ENCODE measurements around the gene GPX4. TPM values are rescaled to one million over a fixed set of nuclear protein-coding genes. Genes with fewer than 3 reads are reported as not detected.

Gene GPX4
- total and polyA plus RNA-seq, 10 of the 15 experiments (the other 5 are each of a cell fraction or from before 2014, with no cell fraction given), result 33.3 to 749 (median 297) TPM

DNA sequence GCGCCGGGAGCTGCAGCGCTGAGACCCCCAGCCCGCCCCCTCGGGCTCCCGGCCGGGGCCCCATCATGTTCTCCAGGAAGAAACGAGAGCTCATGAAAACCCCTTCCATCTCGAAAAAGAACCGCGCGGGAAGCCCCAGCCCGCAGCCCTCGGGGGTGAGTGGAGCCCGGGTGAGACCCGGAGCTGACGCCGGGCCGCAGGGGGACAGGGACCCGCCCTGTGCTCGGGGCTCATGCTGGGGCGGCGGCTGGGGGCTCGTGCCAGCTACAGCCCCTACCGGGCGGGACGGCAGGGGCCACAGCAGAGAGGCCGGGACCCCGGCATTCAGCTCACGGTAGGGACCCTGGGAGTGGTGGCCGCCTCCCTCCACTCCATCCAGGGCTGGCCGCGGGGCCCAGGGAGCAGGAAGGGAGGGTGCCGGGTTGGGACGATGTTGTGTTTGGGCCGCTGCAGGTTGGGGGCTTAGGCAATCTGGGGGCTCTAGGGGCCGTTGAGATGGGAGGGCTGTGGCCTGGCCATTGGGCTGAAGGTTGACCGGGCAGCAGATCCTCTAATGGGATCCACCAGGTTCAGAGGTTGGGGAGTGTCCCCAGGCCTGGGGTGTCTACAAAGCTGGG lies 36.3 kb upstream of the GPX4 start (continued):
- TF ChIP-seq SREBF2 (IDR thresholded peaks at IDR 0.05; ENCODE audit: low read length) (no peak), NFXL1 (IDR thresholded peaks at IDR 0.05; ENCODE audit: borderline replicate concordance) (no peak), MYB (IDR thresholded peaks at IDR 0.05; ENCODE audit: borderline replicate concordance, low read depth, low read length) (no peak), PBX3 (IDR thresholded peaks at IDR 0.05; ENCODE audit: insufficient replicate concordance, low read depth, low read length) (no peak), EP300 (IDR thresholded peaks at IDR 0.05; ENCODE audit: borderline replicate concordance in 1 of 2, control insufficient read depth in 1 of 2, low read depth in 2 of 2, low read length in 2 of 2) (no peak), RAD51 (IDR thresholded peaks at IDR 0.05) (no peak), HCFC1 (IDR thresholded peaks at IDR 0.05; ENCODE audit: low read length) (no peak), NR2C2 (IDR thresholded peaks at IDR 0.05; ENCODE audit: borderline replicate concordance, control insufficient read depth, insufficient read length, low read depth) (no peak), YY1 (IDR thresholded peaks at IDR 0.05; ENCODE audit: low read depth, low read length) (0 out of 2 replicates have a peak, but pooled peaks have one; percentile 33), CREM (IDR thresholded peaks at IDR 0.05; ENCODE audit: low read depth) (0 out of 2 replicates have a peak, but pooled peaks have one; percentile 4), MEF2B (IDR thresholded peaks at IDR 0.05; ENCODE audit: partially characterized antibody, poor library complexity, severe bottlenecking) (no peak), SUZ12 (IDR thresholded peaks at IDR 0.05; ENCODE audit: unreplicated experiment) (no peak), GATAD2B (conservative IDR thresholded peaks at IDR 0.05; ENCODE audit: low read depth) (no peak; the same call in 1 of the 2 replicates), CHD4 (IDR thresholded peaks at IDR 0.05) (no peak), EGR1 (IDR thresholded peaks at IDR 0.05; ENCODE audit: borderline replicate concordance in 1 of 2, low read depth in 2 of 2, low read length in 2 of 2) (no peak)
- TF ChIP-seq, protein P1, sequence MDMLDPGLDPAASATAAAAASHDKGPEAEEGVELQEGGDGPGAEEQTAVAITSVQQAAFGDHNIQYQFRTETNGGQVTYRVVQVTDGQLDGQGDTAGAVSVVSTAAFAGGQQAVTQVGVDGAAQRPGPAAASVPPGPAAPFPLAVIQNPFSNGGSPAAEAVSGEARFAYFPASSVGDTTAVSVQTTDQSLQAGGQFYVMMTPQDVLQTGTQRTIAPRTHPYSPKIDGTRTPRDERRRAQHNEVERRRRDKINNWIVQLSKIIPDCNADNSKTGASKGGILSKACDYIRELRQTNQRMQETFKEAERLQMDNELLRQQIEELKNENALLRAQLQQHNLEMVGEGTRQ (IDR thresholded peaks at IDR 0.05; ENCODE audit: borderline replicate concordance, low read depth, low read length), result no peak
- TF ChIP-seq, protein P2, sequence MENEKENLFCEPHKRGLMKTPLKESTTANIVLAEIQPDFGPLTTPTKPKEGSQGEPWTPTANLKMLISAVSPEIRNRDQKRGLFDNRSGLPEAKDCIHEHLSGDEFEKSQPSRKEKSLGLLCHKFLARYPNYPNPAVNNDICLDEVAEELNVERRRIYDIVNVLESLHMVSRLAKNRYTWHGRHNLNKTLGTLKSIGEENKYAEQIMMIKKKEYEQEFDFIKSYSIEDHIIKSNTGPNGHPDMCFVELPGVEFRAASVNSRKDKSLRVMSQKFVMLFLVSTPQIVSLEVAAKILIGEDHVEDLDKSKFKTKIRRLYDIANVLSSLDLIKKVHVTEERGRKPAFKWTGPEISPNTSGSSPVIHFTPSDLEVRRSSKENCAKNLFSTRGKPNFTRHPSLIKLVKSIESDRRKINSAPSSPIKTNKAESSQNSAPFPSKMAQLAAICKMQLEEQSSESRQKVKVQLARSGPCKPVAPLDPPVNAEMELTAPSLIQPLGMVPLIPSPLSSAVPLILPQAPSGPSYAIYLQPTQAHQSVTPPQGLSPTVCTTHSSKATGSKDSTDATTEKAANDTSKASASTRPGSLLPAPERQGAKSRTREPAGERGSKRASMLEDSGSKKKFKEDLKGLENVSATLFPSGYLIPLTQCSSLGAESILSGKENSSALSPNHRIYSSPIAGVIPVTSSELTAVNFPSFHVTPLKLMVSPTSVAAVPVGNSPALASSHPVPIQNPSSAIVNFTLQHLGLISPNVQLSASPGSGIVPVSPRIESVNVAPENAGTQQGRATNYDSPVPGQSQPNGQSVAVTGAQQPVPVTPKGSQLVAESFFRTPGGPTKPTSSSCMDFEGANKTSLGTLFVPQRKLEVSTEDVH (IDR thresholded peaks at IDR 0.05; ENCODE audit: low read depth, partially characterized antibody), result no peak
- TF ChIP-seq, protein P3, sequence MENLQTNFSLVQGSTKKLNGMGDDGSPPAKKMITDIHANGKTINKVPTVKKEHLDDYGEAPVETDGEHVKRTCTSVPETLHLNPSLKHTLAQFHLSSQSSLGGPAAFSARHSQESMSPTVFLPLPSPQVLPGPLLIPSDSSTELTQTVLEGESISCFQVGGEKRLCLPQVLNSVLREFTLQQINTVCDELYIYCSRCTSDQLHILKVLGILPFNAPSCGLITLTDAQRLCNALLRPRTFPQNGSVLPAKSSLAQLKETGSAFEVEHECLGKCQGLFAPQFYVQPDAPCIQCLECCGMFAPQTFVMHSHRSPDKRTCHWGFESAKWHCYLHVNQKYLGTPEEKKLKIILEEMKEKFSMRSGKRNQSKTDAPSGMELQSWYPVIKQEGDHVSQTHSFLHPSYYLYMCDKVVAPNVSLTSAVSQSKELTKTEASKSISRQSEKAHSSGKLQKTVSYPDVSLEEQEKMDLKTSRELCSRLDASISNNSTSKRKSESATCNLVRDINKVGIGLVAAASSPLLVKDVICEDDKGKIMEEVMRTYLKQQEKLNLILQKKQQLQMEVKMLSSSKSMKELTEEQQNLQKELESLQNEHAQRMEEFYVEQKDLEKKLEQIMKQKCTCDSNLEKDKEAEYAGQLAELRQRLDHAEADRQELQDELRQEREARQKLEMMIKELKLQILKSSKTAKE (IDR thresholded peaks at IDR 0.05; ENCODE audit: low read depth, poor library complexity, severe bottlenecking), result no peak
- TF ChIP-seq, protein P4, sequence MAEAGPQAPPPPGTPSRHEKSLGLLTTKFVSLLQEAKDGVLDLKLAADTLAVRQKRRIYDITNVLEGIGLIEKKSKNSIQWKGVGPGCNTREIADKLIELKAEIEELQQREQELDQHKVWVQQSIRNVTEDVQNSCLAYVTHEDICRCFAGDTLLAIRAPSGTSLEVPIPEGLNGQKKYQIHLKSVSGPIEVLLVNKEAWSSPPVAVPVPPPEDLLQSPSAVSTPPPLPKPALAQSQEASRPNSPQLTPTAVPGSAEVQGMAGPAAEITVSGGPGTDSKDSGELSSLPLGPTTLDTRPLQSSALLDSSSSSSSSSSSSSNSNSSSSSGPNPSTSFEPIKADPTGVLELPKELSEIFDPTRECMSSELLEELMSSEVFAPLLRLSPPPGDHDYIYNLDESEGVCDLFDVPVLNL (IDR thresholded peaks at IDR 0.05; ENCODE audit: low read depth, low read length), result no peak
